Measurements from ENCODE around the gene CYP4F8. TPM values are rescaled to one million over a fixed set of nuclear protein-coding genes. Genes with fewer than 3 reads are reported as not detected.

Gene CYP4F8
- total and polyA plus RNA-seq, 10 donors, result not detected

- Histone ChIP-seq H3K36me3 (peaks cover 0 to 15% (median 0%) of the 10 kb centered on the region in 6 donors), H3K4me3 (peak overlapping the region in 2 of 8 donors; percentile 14 to 49), H3K27me3 (replicated peaks in 1 of 7) (peaks cover 0 to 28% (median 0%) of the 10 kb centered on the region in 7 donors), H3K4me1 (peaks cover 0 to 28% (median 3%) of the 10 kb centered on the region in 6 donors), H3K9me3 (no peaks in the 10 kb centered on the region), H3K27ac (peak overlapping the region in 5 of 8 donors; percentile 68 to 93 (median 80))
- no peak for TF ChIP-seq CTCF (IDR thresholded peaks at IDR 0.05 in 8 of 11, conservative IDR thresholded peaks at IDR 0.05 in 3 of 11)
- intact Hi-C loops (cut with DNase I; ENCODE audit: low total_unique reads), result no loop called here
- DNase-seq, result no peak
These were observed 27.8 kb downstream of the CYP4F8 start for GRCh38 chr19:15642807-15643206.

GRCh38 chr19:15643387-15643786, 28.4 kb downstream of the CYP4F8 start:
- DNase-seq, result no peak
- intact Hi-C loops (cut with DNase I; ENCODE audit: low total_unique reads), result no loop called here
- H3K27ac ChIP-seq, result peak overlapping the region in 1 of 8 donors; percentile 46
- H3K27me3 ChIP-seq (replicated peaks in 1 of 7), result peaks cover 0 to 28% (median 0%) of the 10 kb centered on the region in 7 donors
- TF ChIP-seq POLR2A (IDR thresholded peaks at IDR 0.05) (no peak), POLR2AphosphoS5 (IDR thresholded peaks at IDR 0.05) (no peak), CTCF (IDR thresholded peaks at IDR 0.05 in 8 of 11, conservative IDR thresholded peaks at IDR 0.05 in 3 of 11) (no peak)
- H3K4me1 ChIP-seq, result peaks cover 0 to 28% (median 3%) of the 10 kb centered on the region in 6 donors
- peaks cover 0 to 15% (median 0%) of the 10 kb centered on the region in 6 donors for H3K36me3 ChIP-seq
- WGBS, 5 donors, result 79 to 90% (median 83%) methylated on average over 3 of the region's 3 CpGs
- H3K4me3 ChIP-seq, result no peak overlapping the region
- H3K9me3 ChIP-seq, result no peaks in the 10 kb centered on the region

- peaks cover 0 to 19% (median 0%) of the 10 kb centered on the region in 6 donors for H3K36me3 ChIP-seq
- H3K27me3 ChIP-seq (replicated peaks in 1 of 7), result peaks cover 0 to 22% (median 0%) of the 10 kb centered on the region in 7 donors
- no peaks in the 10 kb centered on the region for H3K9me3 ChIP-seq
- H3K4me3 ChIP-seq, result no peak overlapping the region
- intact Hi-C loops (cut with DNase I; ENCODE audit: low total_unique reads), result no loop called here
- WGBS, 5 donors, result 69 to 85% (median 78%) methylated on average over 3 of the region's 3 CpGs
- H3K4me1 ChIP-seq, result peaks cover 0 to 28% (median 3%) of the 10 kb centered on the region in 6 donors
- DNase-seq, result no peak
- TF ChIP-seq POLR2AphosphoS5 (IDR thresholded peaks at IDR 0.05) (no peak), CTCF (IDR thresholded peaks at IDR 0.05 in 8 of 11, conservative IDR thresholded peaks at IDR 0.05 in 3 of 11) (no peak), POLR2A (IDR thresholded peaks at IDR 0.05) (no peak)
- H3K27ac ChIP-seq, result peak overlapping the region in 1 of 8 donors; percentile 46
These were observed 29.2 kb downstream of the CYP4F8 start for GRCh38 chr19:15644066-15644741.

- H3K4me3 ChIP-seq, result no peak overlapping the region
- WGBS, 5 donors, result 49 to 72% (median 64%) methylated on average over 3 of the region's 3 CpGs
- H3K27me3 ChIP-seq (replicated peaks in 1 of 7), result peaks cover 0 to 19% (median 0%) of the 10 kb centered on the region in 7 donors
- TF ChIP-seq POLR2A (IDR thresholded peaks at IDR 0.05) (no peak), CTCF (IDR thresholded peaks at IDR 0.05 in 8 of 11, conservative IDR thresholded peaks at IDR 0.05 in 3 of 11) (no peak), POLR2AphosphoS5 (IDR thresholded peaks at IDR 0.05) (no peak)
- peaks cover 0 to 23% (median 0%) of the 10 kb centered on the region in 6 donors for H3K36me3 ChIP-seq
- intact Hi-C loops (cut with DNase I; ENCODE audit: low total_unique reads), result no loop called here
- no peak for DNase-seq
- no peaks in the 10 kb centered on the region for H3K9me3 ChIP-seq
- peaks cover 0 to 25% (median 3%) of the 10 kb centered on the region in 6 donors for H3K4me1 ChIP-seq
- H3K27ac ChIP-seq, result peak overlapping the region in 1 of 8 donors; percentile 46
These were observed 29.8 kb downstream of the CYP4F8 start for GRCh38 chr19:15644816-15645215.

Data from spleen (tissue), 11 donors.